Spleen (tissue), 11 donors: Measurements from ENCODE around the gene CDH13. TPM values are rescaled to one million over a fixed set of nuclear protein-coding genes. Genes with fewer than 3 reads are reported as not detected.

Source experiments
- DNase-seq: peaks from one replicate; pipeline ENCODE4 v3.0.0-alpha.2; 2020
- H3K27ac ChIP-seq, 8 donors: fragments of 200-600 bp; sonication (generic) in 7 of 8; 1 replicate in 4 of 8; 2 replicates in 4 of 8; pipeline versions ENCODE4 v1.5.0 to v1.8.0; 2016 to 2021; ENCODE audit warnings: inconsistent platforms in 4 of 8, mild to moderate bottlenecking in 4 of 8, moderate library complexity in 1 of 8
- H3K27me3 ChIP-seq, 7 donors: fragments of 200-600 bp; sonication (generic) in 6 of 7; replicated peaks in 1 of 7; 1 replicate in 4 of 7; 2 replicates in 3 of 7; pipeline versions ENCODE4 v1.5.0 to v1.8.0; 2016 to 2021; ENCODE audit warnings: inconsistent platforms in 3 of 7, mild to moderate bottlenecking in 1 of 7
- H3K36me3 ChIP-seq, 6 donors: fragments of 200-600 bp; sonication (generic) in 5 of 6; 1 replicate in 4 of 6; 2 replicates in 2 of 6; pipeline versions ENCODE4 v1.5.0 to v1.8.0; 2016 to 2021; ENCODE audit warnings: inconsistent platforms in 2 of 6
- H3K4me1 ChIP-seq, 6 donors: fragments of 200-600 bp; sonication (generic) in 5 of 6; 1 replicate in 3 of 6; 2 replicates in 3 of 6; pipeline versions ENCODE4 v1.5.0 to v1.8.0; 2016 to 2021; ENCODE audit warnings: inconsistent platforms in 3 of 6
- H3K4me3 ChIP-seq, 8 donors: fragments of 200-600 bp; sonication (generic) in 7 of 8; 1 replicate in 4 of 8; 2 replicates in 4 of 8; pipeline versions ENCODE4 v1.5.0 to v1.8.0; 2016 to 2021; ENCODE audit warnings: inconsistent platforms in 4 of 8, mild to moderate bottlenecking in 4 of 8, moderate library complexity in 2 of 8
- H3K9me3 ChIP-seq, 8 donors: fragments of 200-600 bp; sonication (generic) in 7 of 8; 1 replicate in 4 of 8; 2 replicates in 4 of 8; pipeline versions ENCODE4 v1.5.0 to v1.8.0; 2016 to 2021; ENCODE audit warnings: inconsistent platforms in 4 of 8
- CTCF ChIP-seq, 11 experiments: fragments of 200-600 bp in 7 of 11; fragments of 450-650 bp in 4 of 11; sonication (generic) in 4 of 11; IDR thresholded peaks in 8 of 11; conservative IDR thresholded peaks in 3 of 11; 1 replicate in 7 of 11; 2 replicates in 4 of 11; pipeline versions ENCODE4 v1.4.0 to v1.8.0; 2016 to 2021; ENCODE audit warnings: antibody characterized with exemption in 11 of 11, inconsistent platforms in 4 of 11, mild to moderate bottlenecking in 1 of 11
- POLR2A ChIP-seq, 3 donors: fragments of 450-650 bp; IDR thresholded peaks; one replicate each; pipeline ENCODE4 v1.5.1; 2017; ENCODE audit warnings: antibody characterized with exemption in 3 of 3, mild to moderate bottlenecking in 1 of 3
- POLR2AphosphoS5 ChIP-seq, 3 donors: sonication (generic); formaldehyde crosslinking; IDR thresholded peaks; one replicate each; pipeline ENCODE4 v1.5.1; 2017; ENCODE audit warnings: antibody characterized with exemption in 3 of 3
- WGBS, 5 donors: extraction: QIAGEN DNeasy Blood & Tissue Kit in 3 of 5; methylation state at CpG; one replicate each; pipeline versions ENCODE4 v1.1.5 to v1.1.7; 2013 to 2018; 5-methylcytosine and 5-hydroxymethylcytosine counted together
- intact Hi-C: fragments of 100-400 bp; cut with DNase I; formaldehyde crosslinking; loops from one replicate; pipeline ENCODE4 v1.15.0; 2023; ENCODE audit warnings: low total_unique reads
- polyA plus RNA-seq, 3 donors: library from polyadenylated mRNA; stranded (reverse); fragments of 200-250 nt; gene quantifications; one replicate each; pipeline ENCODE4 v1.2.1, GENCODE V29; 2013
- total RNA-seq, 7 donors: library from RNA; depleted of rRNA in 3 of 7; stranded (reverse); fragments of >200 nt in 3 of 7; fragmentation: NEBNext Ultra II Directional in 4 of 7; extraction: Animal tissue kit (Norgen Biotek cat#: 25700) in 4 of 7; gene quantifications; one replicate each; pipeline versions ENCODE4 v1.1.0 to v1.2.1, GENCODE V29; 2016 to 2021
- donor health status: healthy with polysubstance abuse.
- donor health status: DM: no; HTN: no; CAD: no; lungs with moderate emphysema.
- donor health status: DM: no; HTN: no; CAD: no.
- donor health status: Bipolar disorder and iron deficiency.
- donor health status: healthy.
- donor health status: DM: no; HTN: no; CAD: no.
- donor health status: DM: yes; HTN: yes; CAD: no.

Gene CDH13
- total and polyA plus RNA-seq, 10 donors, result 0.13 to 4.6 (median 1.1) TPM

GRCh38 chr16:82754716-82755513 is 128.1 kb downstream of the CDH13 start:
- 79 to 96% (median 87%) methylated on average over 3 of the region's 3 CpGs for WGBS, 5 donors
- Histone ChIP-seq H3K36me3 (no peaks in the 10 kb centered on the region), H3K27me3 (peaks cover 0 to 4% (median 0%) of the 10 kb centered on the region in 7 donors), H3K4me3 (no peak overlapping the region), H3K9me3 (no peaks in the 10 kb centered on the region), H3K4me1 (peaks cover 0 to 5% (median 0%) of the 10 kb centered on the region in 6 donors), H3K27ac (no peak overlapping the region)
- no peak for TF ChIP-seq POLR2AphosphoS5 (IDR thresholded peaks at IDR 0.05)
- no peak for TF ChIP-seq POLR2A (IDR thresholded peaks at IDR 0.05)
- no peak for TF ChIP-seq CTCF (IDR thresholded peaks at IDR 0.05 in 8 of 11, conservative IDR thresholded peaks at IDR 0.05 in 3 of 11)
- intact Hi-C loops, result no loop called here
- DNase-seq, result no peak

GRCh38 chr16:82755570-82756282 is 129.0 kb downstream of the CDH13 start:
- Histone ChIP-seq H3K27ac (no peak overlapping the region), H3K9me3 (no peaks in the 10 kb centered on the region), H3K4me3 (no peak overlapping the region), H3K4me1 (peaks cover 0 to 5% (median 0%) of the 10 kb centered on the region in 6 donors), H3K27me3 (no peaks in the 10 kb centered on the region), H3K36me3 (no peaks in the 10 kb centered on the region)
- 83 to 87% (median 86%) methylated on average over 4 of the region's 4 CpGs for WGBS, 5 donors
- DNase-seq, result no peak
- intact Hi-C loops, result no loop called here
- TF ChIP-seq POLR2A (IDR thresholded peaks at IDR 0.05) (no peak), CTCF (IDR thresholded peaks at IDR 0.05 in 8 of 11, conservative IDR thresholded peaks at IDR 0.05 in 3 of 11) (no peak), POLR2AphosphoS5 (IDR thresholded peaks at IDR 0.05) (no peak)

DNA sequence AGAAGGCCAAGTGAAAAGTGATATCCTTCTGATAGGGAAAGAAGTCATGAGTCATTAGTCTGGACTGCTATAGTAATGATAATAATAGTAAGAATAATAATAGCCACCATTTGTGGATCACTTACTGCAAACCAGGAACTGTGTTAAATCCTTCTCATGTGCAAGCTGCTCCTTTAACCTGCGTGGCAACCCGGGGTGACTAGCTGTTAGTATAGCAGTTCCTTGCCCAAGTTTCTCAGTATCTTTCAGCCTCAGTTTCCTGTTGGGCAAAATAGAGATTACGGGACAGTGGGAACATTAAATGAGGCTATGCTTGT is 129.5 kb downstream of the CDH13 start:
- H3K9me3 ChIP-seq, result no peaks in the 10 kb centered on the region
- H3K27ac ChIP-seq, result no peak overlapping the region
- no peak for DNase-seq
- H3K27me3 ChIP-seq, result no peaks in the 10 kb centered on the region
- 33 to 56% (median 44%) methylated on average over 3 of the region's 3 CpGs for WGBS, 5 donors
- intact Hi-C loops, result no loop called here
- TF ChIP-seq POLR2A (IDR thresholded peaks at IDR 0.05) (no peak), CTCF (IDR thresholded peaks at IDR 0.05 in 8 of 11, conservative IDR thresholded peaks at IDR 0.05 in 3 of 11) (no peak), POLR2AphosphoS5 (IDR thresholded peaks at IDR 0.05) (no peak)
- H3K4me1 ChIP-seq, result peaks cover 0 to 5% (median under 1%) of the 10 kb centered on the region in 6 donors
- H3K36me3 ChIP-seq, result no peaks in the 10 kb centered on the region
- no peak overlapping the region for H3K4me3 ChIP-seq

DNA sequence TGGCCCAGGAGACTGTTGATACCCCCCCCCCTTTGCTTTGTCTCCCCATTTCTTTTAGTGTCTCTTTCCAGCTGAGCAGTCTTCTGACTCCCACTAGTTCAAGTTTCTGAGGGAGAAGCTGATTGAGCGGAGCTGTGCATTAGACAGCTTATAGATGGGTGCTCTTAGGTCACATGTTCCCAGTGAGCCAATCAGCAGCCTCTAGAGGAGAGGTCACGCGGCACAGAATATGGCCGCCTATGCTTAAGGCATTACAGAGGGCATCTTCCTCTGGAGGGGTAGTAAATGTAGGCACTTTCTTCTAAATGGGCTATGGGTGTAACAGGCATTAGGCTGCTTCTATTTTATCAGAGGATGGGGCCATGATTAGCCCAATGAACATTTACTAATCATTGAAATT is 131.6 kb downstream of the CDH13 start:
- no peak for TF ChIP-seq CTCF (IDR thresholded peaks at IDR 0.05 in 8 of 11, conservative IDR thresholded peaks at IDR 0.05 in 3 of 11)
- no peak for TF ChIP-seq POLR2A (IDR thresholded peaks at IDR 0.05)
- no peak for TF ChIP-seq POLR2AphosphoS5 (IDR thresholded peaks at IDR 0.05)
- intact Hi-C loops, result no loop called here
- 88 to 99% (median 96%) methylated on average over 4 of the region's 4 CpGs for WGBS, 5 donors

More for the DNA sequence above, 131.6 kb downstream of the CDH13 start:
- Histone ChIP-seq H3K27ac (no peak overlapping the region), H3K4me3 (no peak overlapping the region), H3K36me3 (no peaks in the 10 kb centered on the region), H3K27me3 (no peaks in the 10 kb centered on the region), H3K9me3 (no peaks in the 10 kb centered on the region), H3K4me1 (peaks cover 0 to 19% (median 11%) of the 10 kb centered on the region in 6 donors)
- no peak for DNase-seq
